ENCODE measurements around the gene EML6. TPM values are rescaled to one million over a fixed set of nuclear protein-coding genes. Genes with fewer than 3 reads are reported as not detected.

Gene EML6
- polyA plus RNA-seq, 2 of the 4 experiments (the other 2 are of a cell fraction) = 1.4 to 1.5 TPM

- POLR2A ChIA-PET = no interaction called here
Measured at GRCh38 chr2:55001716-55002115, 278.3 kb downstream of the EML6 start.

DNA sequence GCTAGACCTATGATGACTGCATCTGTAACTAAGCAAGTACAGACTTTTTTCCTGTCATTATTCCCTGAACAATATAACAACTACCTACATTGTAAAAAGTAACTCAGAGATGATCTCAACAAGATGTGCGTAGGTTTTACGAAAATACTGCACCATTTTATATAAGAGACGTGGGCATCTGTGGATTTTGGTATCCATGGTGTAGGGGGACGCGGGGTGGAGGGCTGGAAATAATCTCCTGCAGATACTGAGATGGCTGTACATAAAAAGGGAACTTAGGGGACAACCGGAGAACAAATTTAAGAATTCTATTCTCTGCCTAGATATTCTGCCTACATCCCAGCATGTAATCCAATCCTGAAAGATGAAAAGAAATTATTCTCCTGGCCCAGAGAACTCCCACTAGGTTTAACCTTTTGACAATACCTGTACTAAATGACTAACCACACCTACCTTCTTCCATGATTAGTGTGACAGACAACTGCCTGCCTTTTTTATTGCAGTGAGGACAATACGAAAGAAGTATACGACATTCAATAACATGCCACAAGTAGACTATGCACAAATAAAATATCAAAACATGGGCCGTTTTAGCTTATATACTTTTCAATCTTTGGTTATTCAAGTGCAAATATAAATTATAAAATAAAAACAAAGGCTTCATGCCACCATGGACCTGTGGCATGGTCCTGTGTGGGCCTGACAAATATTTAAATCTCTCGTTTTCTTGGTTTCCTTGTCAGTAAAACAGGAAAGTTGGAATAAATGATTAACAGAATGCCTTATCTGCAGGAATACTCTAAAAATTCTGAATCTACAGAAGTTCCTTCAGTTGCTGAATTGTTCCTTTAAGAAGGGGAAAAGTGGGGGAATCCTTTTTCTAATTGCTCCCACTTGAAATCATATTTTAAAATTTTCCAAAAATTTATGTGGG lies 280.5 kb downstream of the EML6 start:
- Histone ChIP-seq H3K4me2 (peak overlapping the region; percentile 15; the same call in 2 of the 3 replicates), H3K4me3 (no peak overlapping the region), H3K27ac (no peak overlapping the region), H3K4me1 (peaks cover 87% of the 10 kb centered on the region), H3K9me3 (no peaks in the 10 kb centered on the region)
- ChIA-PET POLR2A (interaction anchor here (0.6 kb wide), 1 partner anchor 45 kb away, joined by 3 read pairs; no protein-coding TSS in a partner anchor), CTCF (interaction anchor here (1.4 to 2.3 kb wide), 3 partner anchors 11 to 164 kb away, joined by 3 to 11 read pairs (median 5); no protein-coding TSS in a partner anchor)
- DNase-seq (ENCODE audit: low read depth in 1 of 2, low spot score in 1 of 2) (no peak), ATAC-seq (no peak), FAIRE-seq (no peak)
- WGBS (ENCODE audit: missing lambda C conversion rate) = 81% methylated on average over 10 of the region's 10 CpGs
- TF ChIP-seq HOXA7 (CRISPR knock-in tag; IDR thresholded peaks at IDR 0.05) (no peak), FOSB (CRISPR knock-in tag; IDR thresholded peaks at IDR 0.05) (no peak), CTCF (IDR thresholded peaks at IDR 0.05) (no peak), RFX5 (IDR thresholded peaks at IDR 0.05) (no peak), MAX (IDR thresholded peaks at IDR 0.05) (no peak), NR3C1 (IDR thresholded peaks at IDR 0.05) (no peak), NFE2L2 (conservative IDR thresholded peaks at IDR 0.05; ENCODE audit: low read length) (no peak), JUNB (IDR thresholded peaks at IDR 0.05) (no peak), BCL3 (IDR thresholded peaks at IDR 0.05) (no peak), KDM5A (IDR thresholded peaks at IDR 0.05) (no peak), ESRRA (IDR thresholded peaks at IDR 0.05; ENCODE audit: borderline replicate concordance, low read length) (no peak), CHD4 (IDR thresholded peaks at IDR 0.05; ENCODE audit: borderline replicate concordance) (no peak)
- TF ChIP-seq, protein P1, sequence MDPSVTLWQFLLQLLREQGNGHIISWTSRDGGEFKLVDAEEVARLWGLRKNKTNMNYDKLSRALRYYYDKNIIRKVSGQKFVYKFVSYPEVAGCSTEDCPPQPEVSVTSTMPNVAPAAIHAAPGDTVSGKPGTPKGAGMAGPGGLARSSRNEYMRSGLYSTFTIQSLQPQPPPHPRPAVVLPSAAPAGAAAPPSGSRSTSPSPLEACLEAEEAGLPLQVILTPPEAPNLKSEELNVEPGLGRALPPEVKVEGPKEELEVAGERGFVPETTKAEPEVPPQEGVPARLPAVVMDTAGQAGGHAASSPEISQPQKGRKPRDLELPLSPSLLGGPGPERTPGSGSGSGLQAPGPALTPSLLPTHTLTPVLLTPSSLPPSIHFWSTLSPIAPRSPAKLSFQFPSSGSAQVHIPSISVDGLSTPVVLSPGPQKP (IDR thresholded peaks at IDR 0.05; ENCODE audit: low read depth, low read length) = no peak

More at GRCh38 chr2:55001716-55002115, 278.3 kb downstream of the EML6 start:
- DNase-seq (ENCODE audit: low read depth in 1 of 2, low spot score in 1 of 2) (no peak), ATAC-seq (no peak), FAIRE-seq (no peak)
- WGBS (ENCODE audit: missing lambda C conversion rate) = 65% methylated on average over 2 of the region's 2 CpGs
- H3K4me3 ChIP-seq = no peak overlapping the region
- H3K27ac ChIP-seq = no peak overlapping the region
- no peaks in the 10 kb centered on the region for H3K9me3 ChIP-seq
- H3K4me1 ChIP-seq = peaks cover 75% of the 10 kb centered on the region
- H3K4me2 ChIP-seq = no peak overlapping the region
- CTCF ChIA-PET = interaction anchor here (0.6 to 2.3 kb wide), 5 partner anchors 13 to 176 kb away, joined by 3 to 11 read pairs (median 3); no protein-coding TSS in a partner anchor
- TF ChIP-seq CTCF (IDR thresholded peaks at IDR 0.05) = no peak
- no peak for TF ChIP-seq USF2 (IDR thresholded peaks at IDR 0.05)
- TF ChIP-seq, protein P2, sequence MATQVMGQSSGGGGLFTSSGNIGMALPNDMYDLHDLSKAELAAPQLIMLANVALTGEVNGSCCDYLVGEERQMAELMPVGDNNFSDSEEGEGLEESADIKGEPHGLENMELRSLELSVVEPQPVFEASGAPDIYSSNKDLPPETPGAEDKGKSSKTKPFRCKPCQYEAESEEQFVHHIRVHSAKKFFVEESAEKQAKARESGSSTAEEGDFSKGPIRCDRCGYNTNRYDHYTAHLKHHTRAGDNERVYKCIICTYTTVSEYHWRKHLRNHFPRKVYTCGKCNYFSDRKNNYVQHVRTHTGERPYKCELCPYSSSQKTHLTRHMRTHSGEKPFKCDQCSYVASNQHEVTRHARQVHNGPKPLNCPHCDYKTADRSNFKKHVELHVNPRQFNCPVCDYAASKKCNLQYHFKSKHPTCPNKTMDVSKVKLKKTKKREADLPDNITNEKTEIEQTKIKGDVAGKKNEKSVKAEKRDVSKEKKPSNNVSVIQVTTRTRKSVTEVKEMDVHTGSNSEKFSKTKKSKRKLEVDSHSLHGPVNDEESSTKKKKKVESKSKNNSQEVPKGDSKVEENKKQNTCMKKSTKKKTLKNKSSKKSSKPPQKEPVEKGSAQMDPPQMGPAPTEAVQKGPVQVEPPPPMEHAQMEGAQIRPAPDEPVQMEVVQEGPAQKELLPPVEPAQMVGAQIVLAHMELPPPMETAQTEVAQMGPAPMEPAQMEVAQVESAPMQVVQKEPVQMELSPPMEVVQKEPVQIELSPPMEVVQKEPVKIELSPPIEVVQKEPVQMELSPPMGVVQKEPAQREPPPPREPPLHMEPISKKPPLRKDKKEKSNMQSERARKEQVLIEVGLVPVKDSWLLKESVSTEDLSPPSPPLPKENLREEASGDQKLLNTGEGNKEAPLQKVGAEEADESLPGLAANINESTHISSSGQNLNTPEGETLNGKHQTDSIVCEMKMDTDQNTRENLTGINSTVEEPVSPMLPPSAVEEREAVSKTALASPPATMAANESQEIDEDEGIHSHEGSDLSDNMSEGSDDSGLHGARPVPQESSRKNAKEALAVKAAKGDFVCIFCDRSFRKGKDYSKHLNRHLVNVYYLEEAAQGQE (IDR thresholded peaks at IDR 0.05) = no peak
- no peak for TF ChIP-seq ZC3H11A (IDR thresholded peaks at IDR 0.05)
- TF ChIP-seq ZSCAN20 (CRISPR knock-in tag; IDR thresholded peaks at IDR 0.05) = no peak
- TF ChIP-seq HDAC2 (IDR thresholded peaks at IDR 0.05) = no peak
- no peak for TF ChIP-seq CEBPB (IDR thresholded peaks at IDR 0.05)

Measured in A549 (cell line).